ENCODE measurements around the gene GUCA2B. TPM values are rescaled to one million over a fixed set of nuclear protein-coding genes. Genes with fewer than 3 reads are reported as not detected.

The GUCA2B gene
- total RNA-seq, 1 experiment from 2014 or later: 0.75 TPM

GRCh38 chr1:42181687-42182086 lies 28.5 kb downstream of the GUCA2B start:
- peaks cover 19% of the 10 kb centered on the region; the same call in 1 of the 2 replicates for H3K4me1 ChIP-seq
- H3K36me3 ChIP-seq (ENCODE audit: control insufficient read depth, insufficient read depth, low read length): peaks cover 2% of the 10 kb centered on the region
- H3K36me3 Mint-ChIP-seq (ENCODE audit: insufficient read depth, unreplicated experiment): peaks cover 41% of the 10 kb centered on the region
- peaks cover 13% of the 10 kb centered on the region for H3K4me1 Mint-ChIP-seq (ENCODE audit: low read depth, unreplicated experiment)
- CTCF ChIA-PET: no interaction called here
- H3K9me3 ChIP-seq: no peaks in the 10 kb centered on the region
- no peak overlapping the region for H3K4me3 ChIP-seq (ENCODE audit: low read depth, low read length)
- H3K9me3 Mint-ChIP-seq (ENCODE audit: unreplicated experiment): no peaks in the 10 kb centered on the region
- no peaks in the 10 kb centered on the region for H3K27me3 ChIP-seq (replicated peaks; ENCODE audit: control insufficient read depth, insufficient read depth, low read length)
- no peak overlapping the region for H3K27ac Mint-ChIP-seq (ENCODE audit: unreplicated experiment)
- DNase-seq: no peak
- no TSS peak for BruUV-seq (replicated peaks)
- H3K27me3 Mint-ChIP-seq (ENCODE audit: insufficient read depth, unreplicated experiment): no peaks in the 10 kb centered on the region
- POLR2A ChIA-PET: no interaction called here
- intact Hi-C loops (cut with micrococcal nuclease; ENCODE audit: unreplicated experiment): no loop called here
- no peak overlapping the region for H3K4me3 Mint-ChIP-seq (ENCODE audit: unreplicated experiment)
- TF ChIP-seq, protein P1, sequence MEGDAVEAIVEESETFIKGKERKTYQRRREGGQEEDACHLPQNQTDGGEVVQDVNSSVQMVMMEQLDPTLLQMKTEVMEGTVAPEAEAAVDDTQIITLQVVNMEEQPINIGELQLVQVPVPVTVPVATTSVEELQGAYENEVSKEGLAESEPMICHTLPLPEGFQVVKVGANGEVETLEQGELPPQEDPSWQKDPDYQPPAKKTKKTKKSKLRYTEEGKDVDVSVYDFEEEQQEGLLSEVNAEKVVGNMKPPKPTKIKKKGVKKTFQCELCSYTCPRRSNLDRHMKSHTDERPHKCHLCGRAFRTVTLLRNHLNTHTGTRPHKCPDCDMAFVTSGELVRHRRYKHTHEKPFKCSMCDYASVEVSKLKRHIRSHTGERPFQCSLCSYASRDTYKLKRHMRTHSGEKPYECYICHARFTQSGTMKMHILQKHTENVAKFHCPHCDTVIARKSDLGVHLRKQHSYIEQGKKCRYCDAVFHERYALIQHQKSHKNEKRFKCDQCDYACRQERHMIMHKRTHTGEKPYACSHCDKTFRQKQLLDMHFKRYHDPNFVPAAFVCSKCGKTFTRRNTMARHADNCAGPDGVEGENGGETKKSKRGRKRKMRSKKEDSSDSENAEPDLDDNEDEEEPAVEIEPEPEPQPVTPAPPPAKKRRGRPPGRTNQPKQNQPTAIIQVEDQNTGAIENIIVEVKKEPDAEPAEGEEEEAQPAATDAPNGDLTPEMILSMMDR (IDR thresholded peaks at IDR 0.05; ENCODE audit: insufficient read depth in 1 of 2, low read depth in 1 of 2, low read length in 1 of 2, severe bottlenecking in 1 of 2, unreplicated experiment in 1 of 2): no peak

- H3K27me3 ChIP-seq (replicated peaks; ENCODE audit: control insufficient read depth, insufficient read depth, low read length): no peaks in the 10 kb centered on the region
- H3K27me3 Mint-ChIP-seq (ENCODE audit: insufficient read depth, unreplicated experiment): no peaks in the 10 kb centered on the region
- H3K4me3 ChIP-seq (ENCODE audit: low read depth, low read length): no peak overlapping the region
- peaks cover 2% of the 10 kb centered on the region for H3K36me3 ChIP-seq (ENCODE audit: control insufficient read depth, insufficient read depth, low read length)
- intact Hi-C loops (cut with micrococcal nuclease; ENCODE audit: unreplicated experiment): no loop called here
- no peaks in the 10 kb centered on the region for H3K9me3 ChIP-seq
- no peak overlapping the region for H3K27ac Mint-ChIP-seq (ENCODE audit: unreplicated experiment)
- TF ChIP-seq, protein P1 (IDR thresholded peaks at IDR 0.05; ENCODE audit: insufficient read depth in 1 of 2, low read depth in 1 of 2, low read length in 1 of 2, severe bottlenecking in 1 of 2, unreplicated experiment in 1 of 2): no peak
- H3K4me1 Mint-ChIP-seq (ENCODE audit: low read depth, unreplicated experiment): peaks cover 15% of the 10 kb centered on the region
- no peak overlapping the region for H3K4me3 Mint-ChIP-seq (ENCODE audit: unreplicated experiment)
- ChIA-PET CTCF (interaction anchor here (1.2 kb wide), 1 partner anchor 10 kb away, joined by 4 read pairs; no protein-coding TSS in a partner anchor), POLR2A (no interaction called here)
- no TSS peak for BruUV-seq (replicated peaks)
- peaks cover 47% of the 10 kb centered on the region for H3K36me3 Mint-ChIP-seq (ENCODE audit: insufficient read depth, unreplicated experiment)
- peaks cover 13% of the 10 kb centered on the region; the same call in 1 of the 2 replicates for H3K4me1 ChIP-seq
- DNase-seq: no peak
- H3K9me3 Mint-ChIP-seq (ENCODE audit: unreplicated experiment): no peaks in the 10 kb centered on the region
These were observed 30.2 kb downstream of the GUCA2B start for GRCh38 chr1:42183210-42183956.

DNA sequence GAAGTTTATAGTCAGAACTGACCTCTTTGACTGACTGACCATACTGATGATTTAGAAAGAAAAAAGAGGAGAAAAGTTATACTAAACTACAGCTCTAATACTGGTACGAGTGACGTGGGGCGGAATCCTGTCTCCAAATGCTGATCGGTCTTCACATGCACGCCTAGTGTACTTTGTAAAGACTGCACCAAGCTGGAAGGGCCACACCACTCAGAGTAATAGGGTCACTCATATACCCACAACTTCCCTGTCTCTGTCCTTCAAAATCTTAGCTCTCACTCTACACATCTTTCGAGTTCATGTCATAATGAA lies 30.7 kb downstream of the GUCA2B start:
- Histone ChIP-seq H3K27me3 (replicated peaks; ENCODE audit: control insufficient read depth, insufficient read depth, low read length) (no peaks in the 10 kb centered on the region), H3K9me3 (no peaks in the 10 kb centered on the region), H3K4me3 (ENCODE audit: low read depth, low read length) (no peak overlapping the region), H3K4me1 (0 out of 2 replicates have a peak, but pooled peaks cover 9% of the 10 kb centered on the region), H3K36me3 (ENCODE audit: control insufficient read depth, insufficient read depth, low read length) (peaks cover 2% of the 10 kb centered on the region)
- TF ChIP-seq, protein P1 (IDR thresholded peaks at IDR 0.05; ENCODE audit: insufficient read depth in 1 of 2, low read depth in 1 of 2, low read length in 1 of 2, severe bottlenecking in 1 of 2, unreplicated experiment in 1 of 2): no peak
- no peak for DNase-seq
- BruUV-seq (replicated peaks): no TSS peak
- H3K27me3 Mint-ChIP-seq (ENCODE audit: insufficient read depth, unreplicated experiment): no peaks in the 10 kb centered on the region
- intact Hi-C loops (cut with micrococcal nuclease; ENCODE audit: unreplicated experiment): no loop called here
- peaks cover 51% of the 10 kb centered on the region for H3K36me3 Mint-ChIP-seq (ENCODE audit: insufficient read depth, unreplicated experiment)
- H3K4me3 Mint-ChIP-seq (ENCODE audit: unreplicated experiment): no peak overlapping the region
- H3K9me3 Mint-ChIP-seq (ENCODE audit: unreplicated experiment): no peaks in the 10 kb centered on the region
- POLR2A ChIA-PET: no interaction called here
- peaks cover 15% of the 10 kb centered on the region for H3K4me1 Mint-ChIP-seq (ENCODE audit: low read depth, unreplicated experiment)
- CTCF ChIA-PET: no interaction called here
- no peak overlapping the region for H3K27ac Mint-ChIP-seq (ENCODE audit: unreplicated experiment)

Measured in Caco-2 (cell line).